Activated CD8-positive, alpha-beta memory T cell treated with anti-CD3 and anti-CD28 coated beads, Interleukin-2, amount 50 U/mL, for 1 hour (primary cell): Measurements from ENCODE around the gene EVI5L.
"Not testable (repeated sequence)": the region's sequence is repeated elsewhere in the genome, so short reads cannot be mapped to it uniquely, and the experiment has no call there.

Experiments used
- DNase-seq: peaks from one replicate; pipeline ENCODE4 v3.0.0-alpha.2; 2020; ENCODE audit errors: extremely low read depth

EVI5L gene

GRCh38 chr19:7871437-7872305 is 41.7 kb downstream of the EVI5L start:
- DNase-seq: peak; percentile 59

DNA sequence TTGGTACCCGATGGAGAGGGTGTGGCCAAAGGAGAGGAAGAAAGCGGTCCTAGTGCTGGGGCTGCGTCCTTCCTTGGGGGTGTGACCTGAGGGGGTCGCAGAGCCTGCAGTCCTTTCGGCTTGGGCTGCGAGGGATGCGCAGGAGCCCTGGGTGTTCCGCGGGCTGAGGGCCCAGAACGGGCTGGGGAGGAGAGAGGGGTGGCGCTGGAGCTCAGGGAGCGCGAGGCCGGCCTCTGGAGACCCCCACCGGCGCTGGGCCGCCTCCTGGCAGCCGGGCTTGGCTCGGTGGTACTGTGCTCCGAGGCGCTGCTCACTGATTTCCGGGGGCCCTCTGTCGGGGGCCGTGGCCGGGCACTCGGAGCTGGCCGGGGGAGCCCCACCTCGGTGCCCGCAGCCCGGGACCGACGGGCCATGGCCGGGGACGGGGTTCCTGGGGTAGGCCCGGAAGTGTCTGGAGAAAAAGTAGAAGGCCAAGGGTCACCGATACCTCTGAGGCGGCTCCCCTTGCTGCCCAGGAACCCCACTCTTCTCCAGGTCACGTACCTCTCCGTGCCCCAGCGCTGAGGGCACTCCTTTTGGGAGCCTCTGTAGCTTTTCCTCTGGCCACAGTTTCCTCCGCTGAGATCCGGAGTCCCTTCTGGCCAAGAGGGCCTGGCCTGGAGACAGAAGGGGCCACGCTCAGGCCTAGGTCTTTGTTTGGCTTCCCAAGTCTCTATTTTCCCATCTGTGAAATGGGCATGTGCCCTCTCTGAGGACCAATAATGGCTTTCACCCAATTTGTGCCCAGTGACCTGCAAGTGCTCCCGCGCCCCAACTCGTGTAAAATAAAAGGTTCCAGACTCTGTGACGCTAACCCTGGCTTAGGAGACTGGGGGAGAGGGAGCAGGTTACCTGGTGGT is 42.5 kb downstream of the EVI5L start:
- DNase-seq: no peak

DNA sequence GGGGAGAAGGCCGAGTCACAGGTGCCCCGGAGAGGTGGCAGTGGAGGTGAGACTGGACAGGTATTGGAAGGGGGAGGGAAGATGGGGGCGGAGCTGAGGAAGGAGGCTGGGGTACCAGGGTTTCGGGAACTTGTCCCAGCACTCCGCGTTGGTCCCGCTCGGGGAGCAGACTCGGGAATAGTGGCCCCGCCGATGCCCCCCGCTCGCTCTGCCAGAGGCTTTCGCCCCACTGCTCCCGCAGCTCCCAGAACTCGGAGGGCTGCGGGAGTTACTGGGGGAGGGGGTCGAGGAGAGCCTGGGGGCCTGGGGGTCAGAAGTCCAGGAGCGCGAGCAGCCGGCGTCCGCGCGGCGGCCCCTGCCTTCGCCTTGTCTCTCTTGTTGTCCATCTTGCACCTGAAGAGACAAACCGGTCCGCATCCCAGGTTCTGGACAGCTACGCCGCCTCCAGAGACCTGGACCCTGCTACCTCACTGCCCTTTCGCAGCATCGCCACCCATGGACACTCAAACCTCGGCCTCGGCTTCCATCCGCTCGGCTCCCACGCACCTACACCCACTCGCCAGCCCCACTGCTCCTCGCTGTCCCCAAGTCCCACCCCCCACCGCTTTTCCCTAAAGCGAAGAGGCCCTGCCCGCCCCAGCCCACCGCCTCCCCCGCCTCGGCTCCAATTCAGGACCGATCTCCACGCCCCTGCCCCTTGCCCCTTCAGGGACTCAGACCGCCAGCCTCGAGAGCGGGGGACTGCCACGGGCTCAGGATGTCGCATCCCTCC is 43.5 kb downstream of the EVI5L start:
- no peak for DNase-seq

GRCh38 chr19:7874076-7874896 is 44.3 kb downstream of the EVI5L start, which contains the start of gene PRR36:
TSS of gene PRR36 (minus strand) at chr19:7874390. CDS start at chr19:7873689, 701 bp downstream.
- DNase-seq: no peak

DNA sequence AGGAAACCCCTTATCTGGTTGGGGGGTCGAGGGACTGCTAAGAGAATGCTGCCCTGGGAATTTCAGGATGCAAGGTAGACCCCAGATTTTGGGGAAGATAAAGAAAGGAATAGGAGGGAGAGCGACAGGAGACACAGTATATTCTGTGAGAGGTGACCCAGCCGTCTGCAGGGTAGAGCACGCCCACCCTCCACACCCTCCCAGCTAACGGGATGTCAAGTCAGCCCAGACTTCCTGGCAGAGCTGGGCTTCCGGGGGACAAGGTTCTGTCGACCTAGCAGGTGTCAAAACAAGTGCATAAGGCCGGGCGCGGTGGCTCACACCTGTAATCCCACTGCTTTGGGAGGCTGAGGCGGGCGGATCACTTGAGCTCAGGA is 44.9 kb downstream of the EVI5L start:
- DNase-seq: no peak

GRCh38 chr19:7877249-7877836 is 47.3 kb downstream of the EVI5L start:
- DNase-seq: no peak

GRCh38 chr19:7879111-7879807 is 49.2 kb downstream of the EVI5L start:
- DNase-seq: no peak

DNA sequence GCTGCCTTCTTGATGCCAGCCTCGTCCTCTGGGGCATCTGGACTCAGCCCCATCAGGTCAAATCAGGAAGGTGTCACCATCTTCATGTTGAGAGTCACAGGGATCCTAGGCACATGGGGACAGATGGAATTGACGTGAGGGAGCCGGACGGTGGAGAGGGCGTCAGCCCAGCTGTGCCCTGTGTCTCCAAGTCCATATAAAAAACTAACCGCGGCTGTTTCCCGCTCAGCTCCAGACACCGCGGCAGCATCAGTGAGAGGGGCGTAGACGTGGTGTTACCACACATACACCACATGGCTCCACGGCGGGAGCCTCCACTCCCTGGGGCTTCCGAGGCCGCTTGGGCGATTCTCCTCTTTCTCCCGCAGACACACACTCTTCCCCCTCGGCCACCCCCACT is 49.8 kb downstream of the EVI5L start:
- DNase-seq: no peak

GRCh38 chr19:7881910-7882309 is 51.9 kb downstream of the EVI5L start:
- no peak for DNase-seq

GRCh38 chr19:7883105-7883504 is 53.1 kb downstream of the EVI5L start:
- no peak for DNase-seq

- DNase-seq: no peak
Observed at GRCh38 chr19:7883796-7884570, 54.0 kb downstream of the EVI5L start.

GRCh38 chr19:7885818-7886217 is 55.8 kb downstream of the EVI5L start:
- DNase-seq: no peak

- DNase-seq: no peak
Observed at GRCh38 chr19:7887408-7888144, 57.6 kb downstream of the EVI5L start.

DNA sequence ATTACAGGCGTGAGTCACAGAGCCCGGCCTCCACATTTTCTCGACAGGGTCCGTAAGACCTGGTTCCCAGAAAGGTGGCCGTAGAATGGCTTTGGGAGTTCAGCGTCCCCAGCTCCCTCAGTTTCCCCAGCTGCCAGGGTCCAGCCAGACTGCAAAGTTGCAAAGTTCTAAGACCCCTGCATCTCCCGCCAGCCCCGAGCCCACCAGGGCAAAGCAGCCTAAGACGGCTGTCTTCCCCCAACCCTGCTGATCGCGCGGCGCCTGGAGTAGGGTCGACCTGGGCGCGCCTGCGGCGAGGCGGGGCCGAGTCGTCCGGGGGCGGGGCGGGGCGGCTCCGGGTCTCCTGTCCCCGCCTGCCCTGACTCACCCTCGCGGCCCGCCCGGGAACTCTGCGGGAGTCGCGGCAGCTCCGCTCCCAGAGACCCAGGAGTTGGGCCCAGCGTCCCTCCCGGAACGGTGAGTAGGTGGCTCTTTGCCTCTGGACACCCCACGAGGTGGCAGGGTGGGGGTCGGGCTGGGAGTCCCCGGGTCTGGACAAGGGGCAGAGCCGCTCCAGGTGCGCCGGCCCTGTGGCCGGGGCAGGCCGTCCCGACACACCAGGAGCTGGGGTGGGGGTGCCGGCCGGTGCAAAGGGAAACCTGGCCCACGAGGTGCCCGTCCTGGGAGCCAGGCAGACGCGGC is 58.3 kb downstream of the EVI5L start, which contains the start of gene LRRC8E:
Gene LRRC8E (plus strand): TSS at position 366 of the 681 bp plus-strand sequence. CDS start 7,094 bp downstream, outside the sequence.
- no peak for DNase-seq

GRCh38 chr19:7888826-7889217 is 58.8 kb downstream of the EVI5L start:
- no peak for DNase-seq

DNA sequence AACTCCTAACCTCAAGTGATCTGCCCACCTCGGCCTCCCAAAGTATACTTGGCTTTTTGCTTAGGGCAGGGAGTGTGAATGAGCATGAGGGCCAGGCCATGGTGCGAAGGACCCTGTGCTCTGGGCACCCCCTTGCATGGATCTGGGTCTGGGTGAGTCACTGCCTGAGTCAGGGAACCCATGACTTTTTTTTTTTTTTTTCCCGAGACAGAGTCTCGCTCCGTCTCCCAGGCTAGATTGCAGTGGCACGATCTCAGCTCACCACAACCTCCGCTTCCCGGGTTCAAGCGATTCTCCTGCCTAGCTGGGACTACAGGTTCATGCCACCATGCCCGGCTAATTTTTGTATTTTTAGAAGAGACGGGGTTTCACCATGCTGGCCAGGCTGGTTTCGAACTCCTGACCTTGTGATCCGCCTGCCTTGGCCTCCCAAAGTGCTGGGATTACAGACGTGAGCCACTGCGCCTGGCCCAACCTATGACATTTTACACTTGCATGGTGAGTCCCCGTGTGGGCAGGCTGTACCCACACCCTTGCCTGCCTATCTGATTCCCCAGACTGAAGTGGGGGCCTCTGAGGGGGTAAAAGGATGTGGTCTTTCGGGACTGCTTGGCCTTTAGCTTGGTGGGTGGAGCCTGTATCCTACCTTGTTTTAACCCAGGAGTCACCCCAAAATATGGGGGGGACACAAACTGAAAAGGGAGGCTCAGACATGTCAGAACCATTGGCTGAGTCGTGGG is 63.5 kb downstream of the EVI5L start:
- DNase-seq: not testable (repeated sequence)
